ENCODE results near the gene POTEF. TPM values are rescaled to one million over a fixed set of nuclear protein-coding genes. Genes with fewer than 3 reads are reported as not detected.

The POTEF gene
- total and polyA plus RNA-seq, 2 of the 4 experiments (the other 2 are of a cell fraction) = not detected

DNA sequence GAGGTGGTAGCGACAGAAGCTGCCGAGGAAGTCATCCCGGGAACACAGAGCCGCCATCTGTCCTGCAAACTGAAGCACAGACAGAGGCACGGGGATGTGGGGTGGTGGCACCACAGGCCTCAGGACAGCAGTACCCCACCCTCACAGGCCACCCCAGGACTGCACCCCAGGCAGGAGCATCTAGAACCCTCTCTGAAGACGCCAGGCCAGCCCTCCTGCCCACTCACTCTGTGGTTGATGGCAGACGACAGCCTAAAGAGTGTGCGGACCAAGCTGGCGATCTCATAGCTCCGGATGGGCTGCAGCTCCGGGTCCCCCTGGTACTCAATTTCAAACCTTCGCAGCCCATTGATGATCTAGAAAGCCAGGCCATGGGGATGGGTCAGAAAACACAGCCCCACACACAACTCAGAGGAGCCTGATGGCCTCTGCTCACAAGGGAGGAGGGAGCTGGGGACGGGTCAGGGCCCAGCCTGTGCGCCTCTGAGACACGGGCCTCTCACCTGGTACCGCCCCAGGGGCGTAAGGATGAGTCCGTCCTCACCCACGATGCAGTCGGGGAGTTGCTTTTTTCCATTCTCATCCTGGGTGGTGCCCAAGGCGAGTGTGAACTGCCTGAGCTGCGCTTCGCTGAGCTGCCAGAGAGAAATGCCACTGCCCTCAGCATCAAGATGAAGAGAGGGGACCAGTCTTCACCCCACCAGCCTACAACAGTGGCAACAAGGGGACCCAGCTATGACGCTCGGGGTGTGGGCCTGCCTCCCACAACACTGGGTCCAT lies 24.0 kb upstream of the POTEF start:
- H3K36me3 ChIP-seq (ENCODE audit: control insufficient read depth, insufficient read depth, low read length) = peaks cover 28% of the 10 kb centered on the region; the same call in 1 of the 2 replicates
- no peak overlapping the region for H3K14ac ChIP-seq (replicated peaks; ENCODE audit: low read depth, low read length)
- H3K4me1 ChIP-seq (ENCODE audit: control insufficient read depth, insufficient read depth, low read length) = no peaks in the 10 kb centered on the region
- H4K8ac ChIP-seq (ENCODE audit: low read depth in 2 of 2, low read length in 2 of 2) = no peak overlapping the region
- H3K79me1 ChIP-seq (ENCODE audit: low read depth in 1 of 2, low read length in 2 of 2) = no peaks in the 10 kb centered on the region
- no peaks in the 10 kb centered on the region for H3K9me1 ChIP-seq (ENCODE audit: insufficient read depth, low read length)
- intact Hi-C loops (cut with micrococcal nuclease) = no loop called here
- no peak overlapping the region for H3K4ac ChIP-seq (ENCODE audit: low read depth, low read length)
- ATAC-seq (ENCODE audit: low read depth) (no peak), DNase-seq (no peak)
- H3K9ac ChIP-seq (ENCODE audit: low read depth, low read length) = no peak overlapping the region
- POLR2A ChIA-PET (ENCODE audit: unreplicated experiment) = interaction anchor here (0.5 kb wide), 1 partner anchor 16 kb away, joined by 4 read pairs; no protein-coding TSS in a partner anchor
- CTCF ChIA-PET = no interaction called here
- no peak overlapping the region for H2BK20ac ChIP-seq (ENCODE audit: low read depth, low read length)
- H3K9me3 ChIP-seq (ENCODE audit: control insufficient read depth, insufficient read depth, low read length) = no peaks in the 10 kb centered on the region
- no peak overlapping the region for H2BK15ac ChIP-seq (ENCODE audit: low read depth, low read length)
- no peak overlapping the region for H3K23ac ChIP-seq (ENCODE audit: low read depth, low read length)
- H3K4me3 ChIP-seq (ENCODE audit: insufficient read depth, low read depth, low read length) = no peak overlapping the region
- in situ Hi-C loops (cut with MboI; ENCODE audit: low sequenced_read_pairs) = loop anchor here (25.0 kb wide), 1 partner anchor 1359 kb away; no protein-coding TSS in a partner anchor
- H4K20me1 ChIP-seq (ENCODE audit: insufficient read depth, low read length) = no peaks in the 10 kb centered on the region
- H3K18ac ChIP-seq (ENCODE audit: low read depth, low read length) = no peak overlapping the region
- H4K5ac ChIP-seq (ENCODE audit: low read depth, low read length) = no peak overlapping the region
- H4K91ac ChIP-seq (ENCODE audit: insufficient read depth, low read depth, low read length) = no peak overlapping the region
- H3K56ac ChIP-seq (ENCODE audit: extremely low read depth, insufficient read depth, low read length) = no peak overlapping the region
- no peak overlapping the region for H2AFZ ChIP-seq (replicated peaks; ENCODE audit: low read length, poor library complexity)
- WGBS, 2 experiments (ENCODE audit: extremely low coverage in 2 of 2, insufficient read length in 1 of 2) = no CpG with 5 or more reads among the region's 25 CpGs
- dilution Hi-C loops (cut with HindIII; ENCODE audit: low sequenced_read_pairs, unreplicated experiment) = no loop called here
- BruUV-seq (replicated peaks) = no TSS peak
- H3K4me2 ChIP-seq (ENCODE audit: low read depth, low read length) = no peak overlapping the region
- no peak overlapping the region for H2AK5ac ChIP-seq (ENCODE audit: low read depth, low read length)
- H2BK5ac ChIP-seq (ENCODE audit: low read depth, low read length, poor library complexity, severe bottlenecking) = no peak overlapping the region
- no peaks in the 10 kb centered on the region for H3K27me3 ChIP-seq (ENCODE audit: control insufficient read depth, insufficient read depth, low read length)
- no peak overlapping the region for H2AK9ac ChIP-seq (replicated peaks; ENCODE audit: low read depth, low read length, poor library complexity)
- H2BK120ac ChIP-seq (ENCODE audit: low read depth, low read length) = no peak overlapping the region
- no peak overlapping the region for H3K27ac ChIP-seq (ENCODE audit: insufficient read depth, low read length)
- TF ChIP-seq SMC3 (IDR thresholded peaks at IDR 0.05; ENCODE audit: low read depth, low read length) (no peak), NFE2L2 (IDR thresholded peaks at IDR 0.05; ENCODE audit: low read depth, low read length) (no peak), RFX5 (IDR thresholded peaks at IDR 0.05; ENCODE audit: low read depth, low read length) (no peak), BHLHE40 (IDR thresholded peaks at IDR 0.05; ENCODE audit: low read depth, low read length) (no peak), POLR2A (IDR thresholded peaks at IDR 0.05; ENCODE audit: low read depth, low read length) (no peak), RCOR1 (IDR thresholded peaks at IDR 0.05; ENCODE audit: insufficient replicate concordance, low read length) (no peak), MAZ (IDR thresholded peaks at IDR 0.05; ENCODE audit: borderline replicate concordance, low read depth, low read length) (no peak), CHD1 (IDR thresholded peaks at IDR 0.05; ENCODE audit: low read depth, low read length) (no peak), CEBPB (IDR thresholded peaks at IDR 0.05; ENCODE audit: low read depth, low read length) (no peak), FOS (IDR thresholded peaks at IDR 0.05; ENCODE audit: low read depth, low read length) (no peak), RAD21 (IDR thresholded peaks at IDR 0.05; ENCODE audit: low read length) (no peak), MAFK (IDR thresholded peaks at IDR 0.05; ENCODE audit: low read depth, low read length) (no peak), MXI1 (IDR thresholded peaks at IDR 0.05; ENCODE audit: borderline replicate concordance, low read depth, low read length) (no peak)
- TF ChIP-seq, protein P1, sequence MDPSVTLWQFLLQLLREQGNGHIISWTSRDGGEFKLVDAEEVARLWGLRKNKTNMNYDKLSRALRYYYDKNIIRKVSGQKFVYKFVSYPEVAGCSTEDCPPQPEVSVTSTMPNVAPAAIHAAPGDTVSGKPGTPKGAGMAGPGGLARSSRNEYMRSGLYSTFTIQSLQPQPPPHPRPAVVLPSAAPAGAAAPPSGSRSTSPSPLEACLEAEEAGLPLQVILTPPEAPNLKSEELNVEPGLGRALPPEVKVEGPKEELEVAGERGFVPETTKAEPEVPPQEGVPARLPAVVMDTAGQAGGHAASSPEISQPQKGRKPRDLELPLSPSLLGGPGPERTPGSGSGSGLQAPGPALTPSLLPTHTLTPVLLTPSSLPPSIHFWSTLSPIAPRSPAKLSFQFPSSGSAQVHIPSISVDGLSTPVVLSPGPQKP (IDR thresholded peaks at IDR 0.05; ENCODE audit: borderline replicate concordance, low read depth, low read length) = no peak
- TF ChIP-seq, protein P2, sequence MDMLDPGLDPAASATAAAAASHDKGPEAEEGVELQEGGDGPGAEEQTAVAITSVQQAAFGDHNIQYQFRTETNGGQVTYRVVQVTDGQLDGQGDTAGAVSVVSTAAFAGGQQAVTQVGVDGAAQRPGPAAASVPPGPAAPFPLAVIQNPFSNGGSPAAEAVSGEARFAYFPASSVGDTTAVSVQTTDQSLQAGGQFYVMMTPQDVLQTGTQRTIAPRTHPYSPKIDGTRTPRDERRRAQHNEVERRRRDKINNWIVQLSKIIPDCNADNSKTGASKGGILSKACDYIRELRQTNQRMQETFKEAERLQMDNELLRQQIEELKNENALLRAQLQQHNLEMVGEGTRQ (IDR thresholded peaks at IDR 0.05; ENCODE audit: low read depth, low read length) = no peak

Data from IMR-90 (cell line).